MM.1S (cell line): ENCODE data around the gene SRRD.

Experiments
- DNase-seq: peaks from one replicate; pipeline ENCODE4 v3.0.0-alpha.2; 2015
- H2AFZ ChIP-seq: fragments of 300-600 bp; sonication (generic); 2 replicates; pipeline ENCODE4 v1.6.0; 2016; ENCODE audit warnings: antibody characterized with exemption, low read length
- H3F3A ChIP-seq: fragments of 300-600 bp; sonication (generic); 2 replicates; pipeline ENCODE4 v1.6.1; 2016; ENCODE audit warnings: mild to moderate bottlenecking, antibody characterized with exemption, low read length, moderate library complexity, mixed read lengths; ENCODE audit not compliant: insufficient read depth
- H3K27ac ChIP-seq: fragments of 300-600 bp; sonication (generic); 2 replicates; pipeline ENCODE4 v1.5.1; 2016; ENCODE audit warnings: mild to moderate bottlenecking, low read length
- H3K27me3 ChIP-seq: fragments of 300-600 bp; sonication (generic); replicated peaks from 2 replicates; pipeline ENCODE4 v1.6.0; 2016; ENCODE audit warnings: low read length; ENCODE audit not compliant: insufficient read depth
- H3K36me3 ChIP-seq: fragments of 300-600 bp; sonication (generic); replicated peaks from 2 replicates; pipeline ENCODE4 v1.6.1; 2016; ENCODE audit warnings: mild to moderate bottlenecking, low read length, mixed read lengths; ENCODE audit not compliant: insufficient read depth
- H3K4me1 ChIP-seq: fragments of 300-600 bp; sonication (generic); 2 replicates; pipeline ENCODE4 v1.6.1; 2016; ENCODE audit warnings: low read length, mixed read lengths
- H3K4me2 ChIP-seq: fragments of 300-600 bp; sonication (generic); 2 replicates; pipeline ENCODE4 v1.6.0; 2016; ENCODE audit warnings: low read depth, low read length
- H3K4me3 ChIP-seq: fragments of 300-600 bp; sonication (generic); 2 replicates; pipeline ENCODE4 v1.5.1; 2016; ENCODE audit warnings: low read length, mixed read lengths
- H3K79me2 ChIP-seq: fragments of 300-600 bp; sonication (generic); 2 replicates; pipeline ENCODE4 v1.6.1; 2016; ENCODE audit warnings: mixed run types, low read length, mixed read lengths
- H3K9ac ChIP-seq: fragments of 300-600 bp; sonication (generic); 2 replicates; pipeline ENCODE4 v1.6.1; 2016; ENCODE audit warnings: low read length, mixed read lengths
- H3K9me2 ChIP-seq: fragments of 300-600 bp; sonication (generic); replicated peaks from 2 replicates; pipeline ENCODE4 v1.6.1; 2016; ENCODE audit warnings: mild to moderate bottlenecking, low read length, mixed read lengths; ENCODE audit not compliant: insufficient read depth
- H3K9me3 ChIP-seq: fragments of 300-600 bp; sonication (generic); replicated peaks from 2 replicates; pipeline ENCODE4 v1.6.1; 2016; ENCODE audit warnings: mild to moderate bottlenecking, low read length, mixed read lengths; ENCODE audit not compliant: insufficient read depth
- H4K20me1 ChIP-seq: fragments of 300-600 bp; sonication (generic); 2 replicates; pipeline ENCODE4 v1.6.1; 2016; ENCODE audit warnings: mild to moderate bottlenecking, low read length, moderate library complexity, mixed read lengths; ENCODE audit not compliant: insufficient read depth
- EZH2 ChIP-seq: fragments of 300-600 bp; sonication (generic); optimal IDR thresholded peaks from 2 replicates; pipeline ENCODE3; 2017; ENCODE audit warnings: low read depth, mild to moderate bottlenecking, antibody characterized with exemption, low read length, mixed read lengths
- EZH2phosphoT487 ChIP-seq: fragments of 300-600 bp; sonication (generic); IDR thresholded peaks from 2 replicates; pipeline ENCODE4 v1.6.1; 2018; ENCODE audit warnings: antibody characterized with exemption, low read length
- TF ChIP-seq, protein P1 (sequence below): fragments of 300-600 bp; sonication (generic); IDR thresholded peaks from 2 replicates; pipeline ENCODE4 v1.5.1; 2016; ENCODE audit warnings: antibody characterized with exemption, low read length, mixed read lengths

Gene SRRD

DNA sequence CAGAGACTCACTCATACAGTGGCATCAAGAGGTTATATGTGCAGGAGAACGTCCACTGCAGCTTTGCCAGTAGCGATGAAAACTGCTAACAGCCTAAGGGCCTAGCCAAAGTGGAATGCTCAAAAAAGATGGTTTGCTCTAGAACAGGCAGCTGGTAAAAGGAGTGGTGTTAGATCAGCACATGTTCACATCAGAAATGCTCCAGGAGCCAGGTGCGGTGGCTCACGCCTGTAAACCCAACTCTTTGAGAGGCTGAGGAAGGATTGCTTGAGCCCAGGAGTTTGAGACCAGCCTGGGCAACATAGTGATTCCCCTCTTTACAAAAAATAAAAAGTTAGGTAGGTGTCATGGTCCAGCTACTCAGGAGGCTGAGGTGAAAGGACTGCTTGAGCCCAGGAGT lies 38.9 kb downstream of the SRRD start:
- no peak overlapping the region for H3K4me3 ChIP-seq
- H3K9me2 ChIP-seq = no peaks in the 10 kb centered on the region
- peaks cover 30% of the 10 kb centered on the region for H3F3A ChIP-seq
- no peak overlapping the region for H3K4me2 ChIP-seq
- H3K27me3 ChIP-seq = no peaks in the 10 kb centered on the region
- H3K4me1 ChIP-seq = peaks cover 6% of the 10 kb centered on the region
- H3K9me3 ChIP-seq = no peaks in the 10 kb centered on the region
- no peak overlapping the region for H2AFZ ChIP-seq
- no peak for DNase-seq
- no peaks in the 10 kb centered on the region for H4K20me1 ChIP-seq
- H3K79me2 ChIP-seq = no peaks in the 10 kb centered on the region; the same call in 1 of the 2 replicates
- no peak overlapping the region for H3K27ac ChIP-seq
- TF ChIP-seq EZH2phosphoT487 (no peak), EZH2 (no peak)
- TF ChIP-seq, protein P1, sequence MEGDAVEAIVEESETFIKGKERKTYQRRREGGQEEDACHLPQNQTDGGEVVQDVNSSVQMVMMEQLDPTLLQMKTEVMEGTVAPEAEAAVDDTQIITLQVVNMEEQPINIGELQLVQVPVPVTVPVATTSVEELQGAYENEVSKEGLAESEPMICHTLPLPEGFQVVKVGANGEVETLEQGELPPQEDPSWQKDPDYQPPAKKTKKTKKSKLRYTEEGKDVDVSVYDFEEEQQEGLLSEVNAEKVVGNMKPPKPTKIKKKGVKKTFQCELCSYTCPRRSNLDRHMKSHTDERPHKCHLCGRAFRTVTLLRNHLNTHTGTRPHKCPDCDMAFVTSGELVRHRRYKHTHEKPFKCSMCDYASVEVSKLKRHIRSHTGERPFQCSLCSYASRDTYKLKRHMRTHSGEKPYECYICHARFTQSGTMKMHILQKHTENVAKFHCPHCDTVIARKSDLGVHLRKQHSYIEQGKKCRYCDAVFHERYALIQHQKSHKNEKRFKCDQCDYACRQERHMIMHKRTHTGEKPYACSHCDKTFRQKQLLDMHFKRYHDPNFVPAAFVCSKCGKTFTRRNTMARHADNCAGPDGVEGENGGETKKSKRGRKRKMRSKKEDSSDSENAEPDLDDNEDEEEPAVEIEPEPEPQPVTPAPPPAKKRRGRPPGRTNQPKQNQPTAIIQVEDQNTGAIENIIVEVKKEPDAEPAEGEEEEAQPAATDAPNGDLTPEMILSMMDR = no peak
- H3K9ac ChIP-seq = no peak overlapping the region
- peaks cover 22% of the 10 kb centered on the region for H3K36me3 ChIP-seq

DNA sequence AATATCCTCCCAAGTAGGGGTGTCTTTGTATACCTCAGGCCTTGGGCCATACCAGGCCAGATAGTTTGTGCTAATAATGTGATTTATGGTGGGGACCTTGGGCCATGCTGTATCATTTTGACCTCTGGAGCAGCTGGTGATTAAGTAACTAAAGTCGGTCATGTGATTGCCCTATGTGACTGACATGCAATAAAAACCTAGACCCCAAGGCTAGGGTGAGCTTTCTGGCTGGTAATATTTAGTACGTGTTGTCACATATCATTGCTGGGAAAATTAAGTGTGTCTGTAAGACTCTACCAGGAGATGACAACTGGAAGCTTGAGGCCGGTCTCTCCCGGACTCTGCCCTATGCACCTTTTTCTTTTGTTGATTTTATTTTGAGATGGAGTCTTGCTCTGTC lies 41.2 kb downstream of the SRRD start:
- no peaks in the 10 kb centered on the region for H3K9me2 ChIP-seq
- TF ChIP-seq, protein P1 = no peak
- TF ChIP-seq EZH2phosphoT487 = no peak
- no peak for TF ChIP-seq EZH2

DNA sequence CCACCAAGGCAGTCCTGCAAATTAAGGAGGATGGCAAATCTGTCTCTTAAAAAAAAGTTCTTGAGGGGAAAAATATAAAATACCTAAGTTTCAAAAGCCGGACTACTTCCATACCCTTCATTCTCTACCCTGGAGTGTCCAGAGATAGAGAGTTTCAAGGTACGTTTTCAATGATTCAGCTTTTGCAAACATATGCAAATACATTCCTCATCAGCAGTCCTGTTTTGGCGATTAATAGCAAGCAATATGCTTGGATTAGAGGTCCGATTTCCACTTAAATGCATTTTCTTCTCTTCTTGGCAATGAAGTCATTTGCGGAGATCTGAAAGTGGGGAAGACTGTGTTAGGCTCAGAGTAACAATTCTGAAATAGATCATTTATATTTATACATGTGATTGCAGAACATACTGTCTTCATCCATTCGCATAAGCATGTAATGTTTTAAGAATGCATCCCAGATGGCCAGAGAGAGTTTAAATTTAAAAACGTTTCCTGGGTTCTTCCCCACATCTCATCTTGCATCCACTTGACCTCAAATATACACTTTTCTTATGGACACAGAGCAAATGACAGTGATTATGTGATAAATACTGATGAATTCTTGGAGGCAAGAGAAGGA lies 42.4 kb downstream of the SRRD start:
- peaks cover 33% of the 10 kb centered on the region for H3K36me3 ChIP-seq
- H3K4me2 ChIP-seq = no peak overlapping the region
- no peak overlapping the region for H3K9ac ChIP-seq
- H3K79me2 ChIP-seq = peaks cover 17% of the 10 kb centered on the region
- H3K27ac ChIP-seq = no peak overlapping the region
- H3K27me3 ChIP-seq = no peaks in the 10 kb centered on the region
- H3F3A ChIP-seq = peaks cover 32% of the 10 kb centered on the region
- no peaks in the 10 kb centered on the region for H3K9me3 ChIP-seq
- no peaks in the 10 kb centered on the region for H3K9me2 ChIP-seq
- H3K4me1 ChIP-seq = peaks cover 14% of the 10 kb centered on the region
- no peaks in the 10 kb centered on the region for H4K20me1 ChIP-seq
- H3K4me3 ChIP-seq = no peak overlapping the region
- DNase-seq = no peak
- TF ChIP-seq, protein P1 = no peak
- no peak for TF ChIP-seq EZH2
- no peak for TF ChIP-seq EZH2phosphoT487
- no peak overlapping the region for H2AFZ ChIP-seq

More for the DNA sequence above, 41.2 kb downstream of the SRRD start:
- Histone ChIP-seq H3K27me3 (no peaks in the 10 kb centered on the region), H3K9ac (no peak overlapping the region), H3K4me3 (no peak overlapping the region), H2AFZ (no peak overlapping the region), H3K9me3 (no peaks in the 10 kb centered on the region), H3K4me1 (peaks cover 14% of the 10 kb centered on the region), H4K20me1 (no peaks in the 10 kb centered on the region), H3F3A (peaks cover 32% of the 10 kb centered on the region), H3K79me2 (peaks cover 11% of the 10 kb centered on the region), H3K36me3 (peaks cover 30% of the 10 kb centered on the region), H3K4me2 (no peak overlapping the region), H3K27ac (no peak overlapping the region)
- DNase-seq = no peak
